Keratinocyte (primary cell): ENCODE data around the gene ZNF613.

Experiments used
- EZH2 ChIP-seq: IDR thresholded peaks from one replicate; pipeline ENCODE4 v1.6.1; 2012; ENCODE audit warnings: inconsistent platforms, mild to moderate bottlenecking, low read length, moderate library complexity
- TF ChIP-seq, protein P1 (sequence below), 3 experiments: IDR thresholded peaks in 1 of 3; conservative IDR thresholded peaks in 1 of 3; optimal IDR thresholded peaks in 1 of 3; 2 replicates in 2 of 3; 3 replicates in 1 of 3; pipeline versions ENCODE3 to v1.5.1; 2011; ENCODE audit warnings: low read length in 3 of 3, mild to moderate bottlenecking in 3 of 3, moderate library complexity in 2 of 3, control low read depth in 1 of 3, inconsistent platforms in 1 of 3; ENCODE audit not compliant: insufficient read depth in 2 of 3; ENCODE audit errors: extremely low read depth in 1 of 3

GRCh38 chr19:51970718-51971117, 43.4 kb downstream of the ZNF613 start:
- TF ChIP-seq, protein P1, sequence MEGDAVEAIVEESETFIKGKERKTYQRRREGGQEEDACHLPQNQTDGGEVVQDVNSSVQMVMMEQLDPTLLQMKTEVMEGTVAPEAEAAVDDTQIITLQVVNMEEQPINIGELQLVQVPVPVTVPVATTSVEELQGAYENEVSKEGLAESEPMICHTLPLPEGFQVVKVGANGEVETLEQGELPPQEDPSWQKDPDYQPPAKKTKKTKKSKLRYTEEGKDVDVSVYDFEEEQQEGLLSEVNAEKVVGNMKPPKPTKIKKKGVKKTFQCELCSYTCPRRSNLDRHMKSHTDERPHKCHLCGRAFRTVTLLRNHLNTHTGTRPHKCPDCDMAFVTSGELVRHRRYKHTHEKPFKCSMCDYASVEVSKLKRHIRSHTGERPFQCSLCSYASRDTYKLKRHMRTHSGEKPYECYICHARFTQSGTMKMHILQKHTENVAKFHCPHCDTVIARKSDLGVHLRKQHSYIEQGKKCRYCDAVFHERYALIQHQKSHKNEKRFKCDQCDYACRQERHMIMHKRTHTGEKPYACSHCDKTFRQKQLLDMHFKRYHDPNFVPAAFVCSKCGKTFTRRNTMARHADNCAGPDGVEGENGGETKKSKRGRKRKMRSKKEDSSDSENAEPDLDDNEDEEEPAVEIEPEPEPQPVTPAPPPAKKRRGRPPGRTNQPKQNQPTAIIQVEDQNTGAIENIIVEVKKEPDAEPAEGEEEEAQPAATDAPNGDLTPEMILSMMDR (optimal IDR thresholded peaks at IDR 0.05 in 1 of 3, IDR thresholded peaks at IDR 0.05 in 1 of 3, conservative IDR thresholded peaks at IDR 0.05 in 1 of 3; ENCODE audit: extremely low read depth in 1 of 3, insufficient read depth in 2 of 3, low read length in 3 of 3): no peak
- TF ChIP-seq EZH2: no peak
